Fibroblast of villous mesenchyme (primary cell): ENCODE results near the gene KCNQ1. TPM values are rescaled to one million over a fixed set of nuclear protein-coding genes. Genes with fewer than 3 reads are reported as not detected.

Experiments used
- DNase-seq: peaks from one replicate; pipeline ENCODE4 v3.0.0-alpha.2; 2010; ENCODE audit warnings: low read depth
- H3K4me3 ChIP-seq: 2 replicates; pipeline ENCODE4 v1.5.1; 2011; ENCODE audit warnings: low read depth, mild to moderate bottlenecking, low read length
- total RNA-seq: library from RNA; depleted of rRNA; stranded (reverse); fragments of >200 nt; gene quantifications from 2 replicates; pipeline ENCODE4 v1.2.3, GENCODE V29; 2012
- TF ChIP-seq, protein P1 (sequence below): IDR thresholded peaks from 2 replicates; pipeline ENCODE4 v1.5.1; 2012; ENCODE audit warnings: low read depth, mild to moderate bottlenecking, low read length; ENCODE audit not compliant: insufficient read depth

Gene KCNQ1
- total RNA-seq, 1 donor: not detected

DNA sequence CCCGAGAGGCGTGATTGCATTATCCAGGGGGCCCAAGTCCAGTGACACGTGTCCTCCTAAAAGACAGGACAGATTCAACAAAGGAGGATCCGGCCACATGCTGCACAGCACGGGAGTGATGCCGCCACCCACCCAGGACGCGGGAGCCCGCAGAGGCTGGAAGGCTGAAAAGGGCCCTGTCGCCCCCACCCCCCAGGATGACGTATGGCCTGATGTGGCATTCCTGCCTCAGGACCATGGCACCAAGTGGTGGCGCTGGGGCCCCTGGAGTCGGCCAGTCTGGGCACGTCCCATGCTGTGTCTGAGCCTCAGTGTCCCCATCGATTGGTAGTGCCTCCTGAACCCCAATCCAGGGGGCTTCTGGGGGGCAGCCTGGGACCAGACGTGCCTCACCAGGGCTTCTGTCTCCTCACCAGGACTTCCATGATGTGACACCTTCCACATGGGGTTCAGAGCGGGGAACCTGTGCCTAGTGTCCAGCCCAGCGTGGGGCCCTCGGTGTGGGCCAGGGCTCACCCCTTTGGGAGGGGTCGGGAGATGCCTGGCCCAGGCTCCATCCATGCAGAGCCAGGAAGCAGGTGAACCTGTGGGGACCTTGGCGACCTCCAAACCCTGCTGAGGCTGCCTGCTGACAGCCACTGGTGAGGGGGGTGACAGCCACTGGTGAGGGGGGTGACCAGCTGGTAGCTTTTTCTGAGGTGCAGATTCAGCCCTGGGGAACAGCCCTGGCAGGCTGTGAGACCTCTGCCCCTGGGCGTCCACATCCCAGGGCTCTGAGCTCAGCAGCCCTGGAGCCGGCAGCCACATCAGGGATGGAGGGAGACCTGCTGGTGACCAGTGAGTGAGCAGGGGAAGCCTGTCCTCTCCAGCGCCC, 75.3 kb downstream of the KCNQ1 start:
- TF ChIP-seq, protein P1, sequence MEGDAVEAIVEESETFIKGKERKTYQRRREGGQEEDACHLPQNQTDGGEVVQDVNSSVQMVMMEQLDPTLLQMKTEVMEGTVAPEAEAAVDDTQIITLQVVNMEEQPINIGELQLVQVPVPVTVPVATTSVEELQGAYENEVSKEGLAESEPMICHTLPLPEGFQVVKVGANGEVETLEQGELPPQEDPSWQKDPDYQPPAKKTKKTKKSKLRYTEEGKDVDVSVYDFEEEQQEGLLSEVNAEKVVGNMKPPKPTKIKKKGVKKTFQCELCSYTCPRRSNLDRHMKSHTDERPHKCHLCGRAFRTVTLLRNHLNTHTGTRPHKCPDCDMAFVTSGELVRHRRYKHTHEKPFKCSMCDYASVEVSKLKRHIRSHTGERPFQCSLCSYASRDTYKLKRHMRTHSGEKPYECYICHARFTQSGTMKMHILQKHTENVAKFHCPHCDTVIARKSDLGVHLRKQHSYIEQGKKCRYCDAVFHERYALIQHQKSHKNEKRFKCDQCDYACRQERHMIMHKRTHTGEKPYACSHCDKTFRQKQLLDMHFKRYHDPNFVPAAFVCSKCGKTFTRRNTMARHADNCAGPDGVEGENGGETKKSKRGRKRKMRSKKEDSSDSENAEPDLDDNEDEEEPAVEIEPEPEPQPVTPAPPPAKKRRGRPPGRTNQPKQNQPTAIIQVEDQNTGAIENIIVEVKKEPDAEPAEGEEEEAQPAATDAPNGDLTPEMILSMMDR: no peak
- DNase-seq: no peak
- no peak overlapping the region for H3K4me3 ChIP-seq

DNA sequence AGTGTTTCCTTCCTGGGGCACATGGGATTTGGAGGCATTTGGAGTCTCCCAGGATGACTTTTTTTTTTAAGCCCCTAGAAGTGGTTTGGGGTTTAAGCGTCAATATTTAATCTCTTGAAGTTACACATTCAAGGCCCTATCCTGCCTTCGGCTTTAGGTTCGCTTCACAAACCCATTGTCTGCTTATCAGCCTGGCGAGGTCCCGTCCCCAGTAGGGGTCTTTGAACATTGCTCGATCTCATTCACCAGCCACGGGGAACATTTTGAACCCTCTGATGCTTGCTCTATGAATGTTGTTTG, 75.9 kb downstream of the KCNQ1 start:
- no peak overlapping the region for H3K4me3 ChIP-seq
- no peak for DNase-seq
- TF ChIP-seq, protein P1: no peak

DNA sequence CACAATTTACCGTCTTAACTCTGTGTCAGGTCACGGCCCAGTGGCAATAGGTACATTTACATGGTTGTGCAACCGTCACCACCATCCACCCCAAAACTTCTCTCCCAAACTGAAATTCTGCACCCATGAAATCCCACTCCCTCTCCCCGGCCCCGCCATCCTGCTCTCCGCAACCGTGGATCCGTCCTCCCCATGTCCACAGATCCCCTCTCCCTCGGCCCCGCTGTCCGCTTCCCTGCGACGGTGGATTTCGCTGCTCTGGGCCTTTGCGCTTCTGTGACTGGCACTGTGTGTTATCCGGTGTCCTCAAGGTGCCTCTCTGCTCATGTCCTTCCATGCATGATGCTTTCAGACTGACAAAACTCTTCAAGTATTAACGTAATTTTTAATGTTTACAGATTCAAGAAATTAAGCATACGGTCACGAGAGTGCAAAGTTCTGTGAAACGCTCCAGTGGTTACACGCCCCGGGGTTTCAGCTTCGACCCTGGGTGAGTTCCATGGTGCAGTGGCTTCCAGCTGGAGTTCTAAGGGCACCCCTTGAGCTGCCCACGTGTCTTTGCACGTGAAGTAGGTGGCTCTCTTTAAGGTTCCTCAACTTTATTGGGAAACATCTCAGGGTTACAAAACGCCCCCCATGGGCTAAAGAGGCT, 76.4 kb downstream of the KCNQ1 start:
- DNase-seq: no peak
- TF ChIP-seq, protein P1: no peak
- H3K4me3 ChIP-seq: no peak overlapping the region

DNA sequence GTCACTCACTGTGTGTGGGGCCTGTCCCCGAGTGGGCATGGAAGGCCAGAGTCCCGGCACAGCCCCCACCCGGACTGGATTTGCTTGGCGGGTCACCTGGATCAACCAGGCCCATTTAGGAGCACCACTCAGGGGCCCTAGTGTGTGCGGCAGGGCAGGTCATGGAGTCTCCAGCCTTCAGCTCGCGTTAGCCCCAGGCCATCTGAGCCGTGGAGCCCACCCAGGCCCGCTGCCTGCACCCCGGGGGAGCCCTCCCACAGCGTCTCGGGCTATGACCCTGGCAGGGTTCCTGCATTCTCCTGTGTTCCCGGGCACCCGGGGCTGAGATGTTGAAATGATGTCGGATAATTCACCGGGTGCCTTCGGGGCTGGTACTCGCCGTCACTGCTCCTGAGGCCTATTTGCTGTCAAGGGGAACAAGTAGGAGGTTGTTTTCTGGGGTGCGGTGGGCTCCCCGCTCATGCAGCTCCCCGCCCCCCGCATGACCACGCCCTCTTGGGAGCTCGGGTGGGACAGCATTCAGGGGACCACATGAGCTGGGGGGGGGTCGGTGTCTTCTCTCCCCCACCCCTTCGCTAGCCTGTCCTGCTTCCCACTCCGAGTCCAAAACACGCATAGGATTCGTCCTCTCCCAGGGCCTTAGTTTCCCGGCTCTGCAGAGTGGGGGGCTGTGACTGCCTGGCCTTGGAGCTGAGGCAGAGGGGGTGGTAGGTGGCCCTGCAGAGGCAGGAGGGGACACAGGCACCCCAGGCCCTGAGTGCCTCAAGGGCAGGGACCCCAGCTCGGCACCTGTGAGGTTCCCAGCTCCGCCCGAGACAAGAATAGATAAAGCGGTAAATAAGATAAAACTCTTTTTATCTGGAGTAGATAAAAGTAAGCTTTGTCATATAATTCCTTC, 77.2 kb downstream of the KCNQ1 start:
- TF ChIP-seq, protein P1: no peak
- DNase-seq: no peak
- no peak overlapping the region for H3K4me3 ChIP-seq

DNA sequence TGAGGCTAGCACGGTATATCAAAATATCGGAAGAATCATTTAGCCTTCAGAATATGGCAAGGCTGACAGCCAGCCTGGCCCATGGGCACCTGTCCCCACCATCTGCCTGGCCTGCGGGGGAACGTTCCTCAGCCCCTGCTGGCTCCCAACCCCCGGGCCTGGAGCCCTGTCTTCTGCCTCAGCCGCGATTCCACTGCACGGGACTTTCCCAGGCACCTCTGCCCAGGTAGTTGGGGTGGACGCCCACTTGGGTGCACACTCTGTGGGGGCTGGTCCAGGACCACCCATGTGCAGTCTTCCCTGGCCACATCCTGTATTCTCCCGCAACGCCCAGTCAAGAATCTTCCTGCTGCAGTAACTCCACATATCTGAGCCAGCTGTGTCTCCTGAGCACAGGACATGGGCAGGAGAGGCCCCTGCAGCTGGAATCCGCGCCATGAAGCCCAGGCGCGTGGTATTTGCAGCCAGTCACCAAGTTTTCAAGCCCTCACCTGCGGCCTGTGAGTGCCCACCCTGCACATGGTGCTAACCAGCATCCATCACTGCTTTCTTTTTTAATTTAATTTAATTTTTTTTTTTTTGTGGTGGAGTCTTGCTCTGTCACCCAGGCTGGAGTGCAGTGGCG, 77.9 kb downstream of the KCNQ1 start:
- no peak for DNase-seq
- no peak overlapping the region for H3K4me3 ChIP-seq
- TF ChIP-seq, protein P1: no peak

DNA sequence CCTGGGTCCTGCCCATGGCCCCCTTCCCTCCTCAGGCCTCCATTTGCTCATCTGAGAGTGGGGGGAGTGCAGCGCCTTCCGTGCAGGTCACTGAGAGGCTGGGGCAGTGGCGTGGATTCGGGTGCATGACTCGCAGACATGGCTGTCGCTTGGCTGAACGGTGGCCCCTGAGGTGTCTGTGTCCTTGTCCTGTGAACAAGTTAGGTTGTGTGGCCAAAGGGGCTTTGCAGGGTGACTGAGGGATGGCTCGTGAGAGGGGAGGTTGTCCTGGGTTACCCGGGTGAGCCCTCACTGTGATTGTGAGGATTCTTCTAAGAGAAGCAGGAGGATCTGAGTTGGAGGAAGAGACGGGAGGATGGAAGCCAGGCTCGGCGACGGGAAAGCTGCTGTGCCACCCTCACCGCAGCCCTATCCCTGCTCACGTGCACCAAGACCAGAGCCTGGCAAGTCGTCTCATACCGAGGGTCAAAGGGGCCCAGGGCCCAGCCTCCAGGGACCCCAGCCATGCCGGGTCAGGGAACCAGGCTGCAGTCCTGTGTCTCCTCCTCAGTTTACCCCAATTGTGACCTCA, 79.1 kb downstream of the KCNQ1 start:
- no peak overlapping the region for H3K4me3 ChIP-seq
- TF ChIP-seq, protein P1: no peak
- no peak for DNase-seq
